T-helper 9 cell (primary cell): Measurements from ENCODE around the gene ANGPTL3.
"Not testable (repeated sequence)": the region's sequence is repeated elsewhere in the genome, so short reads cannot be mapped to it uniquely, and the experiment has no call there.

Experiments used
- DNase-seq: peaks from one replicate; pipeline ENCODE4 v3.0.0-alpha.2; 2020
- total RNA-seq, 2 donors: gene quantifications; one replicate each; lab custom pipeline; 2026; lab: John Stamatoyannopoulos, UW

The ANGPTL3 gene
- total RNA-seq, result 0 reads per million in 2 donors

- no peak for DNase-seq
Observed at GRCh38 chr1:62597281-62597680, at the start of gene ANGPTL3. Gene ANGPTL3 (plus strand): TSS chr1:62597520. CDS start chr1:62597567, 47 bp downstream.

- DNase-seq, result no peak
Observed at GRCh38 chr1:62561306-62561705, 36.0 kb upstream of the ANGPTL3 start.

GRCh38 chr1:62567182-62567581 lies 30.1 kb upstream of the ANGPTL3 start:
- DNase-seq, result not testable (repeated sequence)

GRCh38 chr1:62567926-62568325 lies 29.4 kb upstream of the ANGPTL3 start:
- not testable (repeated sequence) for DNase-seq

GRCh38 chr1:62571517-62571916 lies 25.8 kb upstream of the ANGPTL3 start:
- DNase-seq, result not testable (repeated sequence)

GRCh38 chr1:62572476-62572875 lies 24.8 kb upstream of the ANGPTL3 start:
- no peak for DNase-seq

GRCh38 chr1:62573675-62574074 lies 23.6 kb upstream of the ANGPTL3 start:
- no peak for DNase-seq

GRCh38 chr1:62585469-62586155 lies 11.7 kb upstream of the ANGPTL3 start:
- DNase-seq, result no peak

- DNase-seq, result no peak
Observed at GRCh38 chr1:62588000-62588399, 9.3 kb upstream of the ANGPTL3 start.

GRCh38 chr1:62589321-62589720 lies 8.0 kb upstream of the ANGPTL3 start:
- no peak for DNase-seq

- DNase-seq, result no peak
Observed at GRCh38 chr1:62590255-62590969, 6.9 kb upstream of the ANGPTL3 start.

- no peak for DNase-seq
Observed at GRCh38 chr1:62590970-62591368, 6.4 kb upstream of the ANGPTL3 start.

GRCh38 chr1:62593825-62594394 lies 3.4 kb upstream of the ANGPTL3 start:
- DNase-seq, result no peak

GRCh38 chr1:62595647-62596046 lies 1.7 kb upstream of the ANGPTL3 start:
- no peak for DNase-seq

- DNase-seq, result no peak
Observed at GRCh38 chr1:62599044-62599443, 1.7 kb downstream of the ANGPTL3 start.

GRCh38 chr1:62601457-62601856 lies 4.1 kb downstream of the ANGPTL3 start:
- DNase-seq, result no peak

- no peak for DNase-seq
Observed at GRCh38 chr1:62608905-62609304, 11.6 kb downstream of the ANGPTL3 start.

- DNase-seq, result not testable (repeated sequence)
Observed at GRCh38 chr1:62610588-62610987, 13.3 kb downstream of the ANGPTL3 start.

GRCh38 chr1:62612770-62613169 lies 15.4 kb downstream of the ANGPTL3 start:
- DNase-seq, result no peak

- no peak for DNase-seq
Observed at GRCh38 chr1:62613325-62613727, 16.0 kb downstream of the ANGPTL3 start.

- no peak for DNase-seq
Observed at GRCh38 chr1:62613890-62614289, 16.6 kb downstream of the ANGPTL3 start.

- no peak for DNase-seq
Observed at GRCh38 chr1:62621907-62622306, 24.6 kb downstream of the ANGPTL3 start.

GRCh38 chr1:62625415-62625814 lies 28.1 kb downstream of the ANGPTL3 start:
- no peak for DNase-seq

GRCh38 chr1:62628506-62628905 lies 31.2 kb downstream of the ANGPTL3 start:
- DNase-seq, result no peak
